NT2/D1 (cell line): Measurements from ENCODE around the gene LRWD1.

Experiments
- DNase-seq: peaks from one replicate; pipeline ENCODE4 v3.0.0-alpha.2; 2011; ENCODE audit warnings: low read depth, low spot score
- H3K27me3 ChIP-seq: 2 replicates; pipeline ENCODE4 v1.6.0; 2011; ENCODE audit warnings: mild to moderate bottlenecking; ENCODE audit not compliant: insufficient read length, insufficient read depth
- H3K36me3 ChIP-seq: 2 replicates; pipeline ENCODE4 v1.6.1; 2011; ENCODE audit warnings: mild to moderate bottlenecking, low read length, mixed read lengths; ENCODE audit not compliant: insufficient read depth, insufficient read length
- H3K4me1 ChIP-seq: 2 replicates; pipeline ENCODE4 v1.5.1; 2011; ENCODE audit not compliant: insufficient read depth, insufficient read length
- H3K4me3 ChIP-seq: 2 replicates; pipeline ENCODE4 v1.5.1; 2011; ENCODE audit warnings: low read depth; ENCODE audit not compliant: insufficient read length
- H3K9ac ChIP-seq: 2 replicates; pipeline ENCODE4 v1.6.0; 2011; ENCODE audit warnings: low read depth; ENCODE audit not compliant: insufficient read length
- H3K9me3 ChIP-seq: 2 replicates; pipeline ENCODE4 v1.5.1; 2011; ENCODE audit warnings: mild to moderate bottlenecking, low read length; ENCODE audit not compliant: insufficient read depth
- SUZ12 ChIP-seq: IDR thresholded peaks from 2 replicates; pipeline ENCODE4 v1.6.1; 2011; ENCODE audit not compliant: insufficient read length, insufficient read depth; ENCODE audit errors: extremely low read depth
- YY1 ChIP-seq: IDR thresholded peaks from 2 replicates; pipeline ENCODE4 v1.6.1; 2011; ENCODE audit not compliant: insufficient read length, insufficient read depth
- ZNF274 ChIP-seq: IDR thresholded peaks from 2 replicates; pipeline ENCODE4 v1.6.1; 2011; ENCODE audit warnings: mild to moderate bottlenecking, low read depth, low read length

Gene LRWD1

DNA sequence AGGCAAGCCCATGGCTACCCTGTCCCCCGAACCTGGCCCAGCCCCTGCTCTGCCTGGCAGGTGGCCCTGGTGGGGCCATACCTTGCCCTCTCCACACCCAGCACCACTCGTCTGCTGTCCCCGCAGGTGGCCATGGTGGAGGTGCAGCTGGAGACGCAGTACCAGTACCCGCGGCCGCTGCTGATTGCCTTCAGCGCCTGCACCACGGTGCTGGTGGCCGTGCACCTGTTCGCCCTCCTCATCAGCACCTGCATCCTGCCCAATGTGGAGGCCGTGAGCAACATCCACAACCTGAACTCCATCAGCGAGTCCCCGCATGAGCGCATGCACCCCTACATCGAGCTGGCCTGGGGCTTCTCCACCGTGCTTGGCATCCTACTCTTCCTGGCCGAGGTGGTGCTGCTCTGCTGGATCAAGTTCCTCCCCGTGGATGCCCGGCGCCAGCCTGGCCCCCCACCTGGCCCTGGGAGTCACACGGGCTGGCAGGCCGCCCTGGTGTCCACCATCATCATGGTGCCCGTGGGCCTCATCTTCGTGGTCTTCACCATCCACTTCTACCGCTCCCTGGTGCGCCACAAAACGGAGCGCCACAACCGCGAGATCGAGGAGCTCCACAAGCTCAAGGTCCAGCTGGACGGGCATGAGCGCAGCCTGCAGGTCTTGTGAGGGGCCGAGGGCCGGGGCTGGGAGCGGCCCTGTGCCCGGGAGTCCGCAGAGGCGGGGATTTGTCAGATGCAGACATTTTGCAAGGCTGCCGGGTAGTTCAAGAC, 18.2 kb upstream of the LRWD1 start:
- Histone ChIP-seq H3K4me3 (no peak overlapping the region), H3K27me3 (no peaks in the 10 kb centered on the region), H3K9ac (no peak overlapping the region), H3K4me1 (peaks cover 8% of the 10 kb centered on the region), H3K9me3 (no peaks in the 10 kb centered on the region), H3K36me3 (peaks cover 36% of the 10 kb centered on the region)
- no peak for TF ChIP-seq SUZ12
- TF ChIP-seq YY1 = no peak
- TF ChIP-seq ZNF274 = no peak
- no peak for DNase-seq

- peaks cover 29% of the 10 kb centered on the region for H3K36me3 ChIP-seq
- TF ChIP-seq ZNF274 = no peak
- no peak for TF ChIP-seq YY1
- no peak for TF ChIP-seq SUZ12
- H3K9ac ChIP-seq = peak overlapping the region; percentile 11
- no peak for DNase-seq
- peaks cover 8% of the 10 kb centered on the region for H3K4me1 ChIP-seq
- no peaks in the 10 kb centered on the region for H3K27me3 ChIP-seq
- H3K4me3 ChIP-seq = no peak overlapping the region
- H3K9me3 ChIP-seq = no peaks in the 10 kb centered on the region
These were observed 17.5 kb upstream of the LRWD1 start for GRCh38 chr7:102447311-102447710.

- Histone ChIP-seq H3K4me1 (peaks cover 8% of the 10 kb centered on the region), H3K36me3 (peaks cover 26% of the 10 kb centered on the region), H3K9me3 (no peaks in the 10 kb centered on the region), H3K4me3 (no peak overlapping the region), H3K9ac (no peak overlapping the region), H3K27me3 (no peaks in the 10 kb centered on the region)
- no peak for TF ChIP-seq ZNF274
- no peak for TF ChIP-seq YY1
- no peak for TF ChIP-seq SUZ12
- DNase-seq = no peak
These were observed 15.6 kb upstream of the LRWD1 start for GRCh38 chr7:102449136-102449535.

DNA sequence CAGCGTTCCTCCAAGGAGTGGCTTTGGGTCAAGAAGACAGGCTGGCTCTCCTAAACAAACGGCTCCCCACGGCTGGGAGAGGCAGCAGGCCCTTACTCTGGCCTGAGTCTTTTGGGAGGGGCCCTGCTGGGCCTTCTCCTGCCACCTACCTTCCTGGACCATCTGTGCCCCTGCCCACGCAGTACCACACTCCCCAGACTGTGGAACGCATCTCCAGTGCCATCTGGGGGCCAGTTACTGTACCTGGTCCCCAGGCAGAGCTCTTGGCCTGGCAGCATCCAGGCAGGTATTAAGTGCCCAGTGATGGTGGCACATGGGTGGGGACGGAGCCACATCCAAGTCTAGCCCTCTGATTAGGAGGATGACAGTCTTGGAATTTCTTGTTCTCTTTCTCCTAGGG, 14.5 kb upstream of the LRWD1 start:
- Histone ChIP-seq H3K4me3 (no peak overlapping the region), H3K9me3 (no peaks in the 10 kb centered on the region), H3K27me3 (no peaks in the 10 kb centered on the region), H3K9ac (no peak overlapping the region), H3K36me3 (peaks cover 22% of the 10 kb centered on the region), H3K4me1 (peaks cover 8% of the 10 kb centered on the region)
- TF ChIP-seq SUZ12 = no peak
- TF ChIP-seq YY1 = no peak
- TF ChIP-seq ZNF274 = no peak
- DNase-seq = no peak

- no peaks in the 10 kb centered on the region for H3K9me3 ChIP-seq
- no peak overlapping the region for H3K9ac ChIP-seq
- no peaks in the 10 kb centered on the region for H3K27me3 ChIP-seq
- DNase-seq = no peak
- H3K36me3 ChIP-seq = peaks cover 22% of the 10 kb centered on the region
- no peak overlapping the region for H3K4me3 ChIP-seq
- H3K4me1 ChIP-seq = peaks cover 8% of the 10 kb centered on the region
- TF ChIP-seq YY1 (no peak), SUZ12 (no peak), ZNF274 (no peak)
These were observed 13.3 kb upstream of the LRWD1 start for GRCh38 chr7:102451371-102452054.

DNA sequence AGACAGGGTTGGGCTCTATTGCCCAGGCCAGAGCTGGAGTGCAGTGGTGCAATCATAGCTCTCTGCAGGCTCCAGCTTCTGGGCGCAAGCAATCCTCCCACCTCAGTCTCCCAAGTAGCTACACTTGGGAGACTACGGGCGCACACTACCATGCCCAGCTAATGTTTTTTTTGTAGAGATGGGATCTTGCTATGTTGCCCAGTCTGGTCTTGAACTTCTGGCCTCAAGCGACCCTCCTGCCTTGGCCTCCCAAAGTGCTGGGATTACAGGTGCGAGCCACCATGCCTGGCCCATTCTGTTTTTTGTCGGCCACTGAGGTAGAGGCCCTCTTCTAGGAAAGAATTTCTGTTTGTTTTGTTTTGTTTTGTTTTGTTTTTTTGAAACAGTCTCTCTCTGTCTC, 12.3 kb upstream of the LRWD1 start:
- Histone ChIP-seq H3K9me3 (no peaks in the 10 kb centered on the region), H3K4me3 (no peak overlapping the region), H3K4me1 (peaks cover 6% of the 10 kb centered on the region), H3K36me3 (peaks cover 17% of the 10 kb centered on the region), H3K9ac (no peak overlapping the region), H3K27me3 (no peaks in the 10 kb centered on the region)
- DNase-seq = no peak
- TF ChIP-seq SUZ12 (no peak), ZNF274 (no peak), YY1 (no peak)

DNA sequence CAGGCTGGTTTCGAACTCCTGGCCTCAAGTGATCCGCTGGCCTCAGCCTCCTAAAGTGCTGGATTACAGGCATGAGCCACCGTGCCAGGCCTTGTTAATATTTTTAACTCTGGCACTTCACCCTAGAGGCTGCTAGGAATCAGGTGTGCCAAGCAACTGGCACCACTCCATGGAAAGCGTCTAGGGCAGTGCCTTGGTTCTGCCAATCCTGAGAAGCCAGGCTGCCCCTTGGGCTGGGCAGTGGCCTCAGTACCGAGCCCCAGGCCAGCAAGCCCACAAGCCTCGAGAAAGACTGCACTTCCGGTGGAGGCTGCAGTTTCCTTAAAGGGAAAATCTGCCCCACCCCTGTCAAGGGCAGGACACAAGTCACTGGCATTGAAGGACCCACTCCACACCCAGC, 11.5 kb upstream of the LRWD1 start:
- TF ChIP-seq SUZ12 = no peak
- TF ChIP-seq ZNF274 = no peak
- no peak for TF ChIP-seq YY1
- H3K9me3 ChIP-seq = no peaks in the 10 kb centered on the region
- no peak for DNase-seq
- H3K9ac ChIP-seq = no peak overlapping the region
- H3K4me3 ChIP-seq = no peak overlapping the region
- no peaks in the 10 kb centered on the region for H3K4me1 ChIP-seq
- H3K27me3 ChIP-seq = no peaks in the 10 kb centered on the region
- peaks cover 21% of the 10 kb centered on the region for H3K36me3 ChIP-seq
